Measurements from ENCODE around the gene PARP3.

The PARP3 gene

GRCh38 chr3:51959651-51960050 is 17.5 kb downstream of the PARP3 start:
- H3K4me3 ChIP-seq (ENCODE audit: low read depth, low read length), result no peak overlapping the region
- TF ChIP-seq MAX (IDR thresholded peaks at IDR 0.05; ENCODE audit: low read depth, low read length) (no peak), POLR2A (IDR thresholded peaks at IDR 0.05; ENCODE audit: extremely low read depth, insufficient read length) (no peak), MYC (IDR thresholded peaks at IDR 0.05; ENCODE audit: low read depth, low read length) (no peak), CTCF (IDR thresholded peaks at IDR 0.05; ENCODE audit: low read depth, low read length) (no peak)
- no peak for DNase-seq (ENCODE audit: low read depth)

- TF ChIP-seq MAX (IDR thresholded peaks at IDR 0.05; ENCODE audit: low read depth, low read length) (no peak), MYC (IDR thresholded peaks at IDR 0.05; ENCODE audit: low read depth, low read length) (no peak), POLR2A (IDR thresholded peaks at IDR 0.05; ENCODE audit: extremely low read depth, insufficient read length) (no peak), CTCF (IDR thresholded peaks at IDR 0.05; ENCODE audit: low read depth, low read length) (no peak)
- no peak for DNase-seq (ENCODE audit: low read depth)
- no peak overlapping the region for H3K4me3 ChIP-seq (ENCODE audit: low read depth, low read length)
These were observed 18.2 kb downstream of the PARP3 start for GRCh38 chr3:51960386-51960785.

- TF ChIP-seq POLR2A (IDR thresholded peaks at IDR 0.05; ENCODE audit: extremely low read depth, insufficient read length), result no peak
- TF ChIP-seq MAX (IDR thresholded peaks at IDR 0.05; ENCODE audit: low read depth, low read length), result no peak
- no peak for TF ChIP-seq CTCF (IDR thresholded peaks at IDR 0.05; ENCODE audit: low read depth, low read length)
- TF ChIP-seq MYC (IDR thresholded peaks at IDR 0.05; ENCODE audit: low read depth, low read length), result no peak
- H3K4me3 ChIP-seq (ENCODE audit: low read depth, low read length), result no peak overlapping the region
- no peak for DNase-seq (ENCODE audit: low read depth)
These were observed 18.8 kb downstream of the PARP3 start for GRCh38 chr3:51961011-51961410.

- no peak for TF ChIP-seq CTCF (IDR thresholded peaks at IDR 0.05; ENCODE audit: low read depth, low read length)
- TF ChIP-seq MAX (IDR thresholded peaks at IDR 0.05; ENCODE audit: low read depth, low read length), result no peak
- no peak for TF ChIP-seq MYC (IDR thresholded peaks at IDR 0.05; ENCODE audit: low read depth, low read length)
- no peak for TF ChIP-seq POLR2A (IDR thresholded peaks at IDR 0.05; ENCODE audit: extremely low read depth, insufficient read length)
- no peak overlapping the region for H3K4me3 ChIP-seq (ENCODE audit: low read depth, low read length)
These were observed 19.7 kb downstream of the PARP3 start for GRCh38 chr3:51961602-51962569.

GRCh38 chr3:51962854-51963530 is 20.8 kb downstream of the PARP3 start:
- no peak overlapping the region for H3K4me3 ChIP-seq (ENCODE audit: low read depth, low read length)
- TF ChIP-seq POLR2A (IDR thresholded peaks at IDR 0.05; ENCODE audit: extremely low read depth, insufficient read length), result no peak
- TF ChIP-seq CTCF (IDR thresholded peaks at IDR 0.05; ENCODE audit: low read depth, low read length), result no peak
- TF ChIP-seq MAX (IDR thresholded peaks at IDR 0.05; ENCODE audit: low read depth, low read length), result no peak
- TF ChIP-seq MYC (IDR thresholded peaks at IDR 0.05; ENCODE audit: low read depth, low read length), result no peak
- DNase-seq (ENCODE audit: low read depth), result no peak

More at GRCh38 chr3:51961602-51962569, 19.7 kb downstream of the PARP3 start:
- DNase-seq (ENCODE audit: low read depth), result no peak

Measured in NB4 (cell line).